Measurements from ENCODE around the gene DNALI1. TPM values are rescaled to one million over a fixed set of nuclear protein-coding genes. Genes with fewer than 3 reads are reported as not detected.
"Not testable (repeated sequence)": the region's sequence is repeated elsewhere in the genome, so short reads cannot be mapped to it uniquely, and the experiment has no call there.

Gene DNALI1
- total and polyA plus RNA-seq, 4 donors = 17.8 to 48.5 (median 26.0) TPM

DNA sequence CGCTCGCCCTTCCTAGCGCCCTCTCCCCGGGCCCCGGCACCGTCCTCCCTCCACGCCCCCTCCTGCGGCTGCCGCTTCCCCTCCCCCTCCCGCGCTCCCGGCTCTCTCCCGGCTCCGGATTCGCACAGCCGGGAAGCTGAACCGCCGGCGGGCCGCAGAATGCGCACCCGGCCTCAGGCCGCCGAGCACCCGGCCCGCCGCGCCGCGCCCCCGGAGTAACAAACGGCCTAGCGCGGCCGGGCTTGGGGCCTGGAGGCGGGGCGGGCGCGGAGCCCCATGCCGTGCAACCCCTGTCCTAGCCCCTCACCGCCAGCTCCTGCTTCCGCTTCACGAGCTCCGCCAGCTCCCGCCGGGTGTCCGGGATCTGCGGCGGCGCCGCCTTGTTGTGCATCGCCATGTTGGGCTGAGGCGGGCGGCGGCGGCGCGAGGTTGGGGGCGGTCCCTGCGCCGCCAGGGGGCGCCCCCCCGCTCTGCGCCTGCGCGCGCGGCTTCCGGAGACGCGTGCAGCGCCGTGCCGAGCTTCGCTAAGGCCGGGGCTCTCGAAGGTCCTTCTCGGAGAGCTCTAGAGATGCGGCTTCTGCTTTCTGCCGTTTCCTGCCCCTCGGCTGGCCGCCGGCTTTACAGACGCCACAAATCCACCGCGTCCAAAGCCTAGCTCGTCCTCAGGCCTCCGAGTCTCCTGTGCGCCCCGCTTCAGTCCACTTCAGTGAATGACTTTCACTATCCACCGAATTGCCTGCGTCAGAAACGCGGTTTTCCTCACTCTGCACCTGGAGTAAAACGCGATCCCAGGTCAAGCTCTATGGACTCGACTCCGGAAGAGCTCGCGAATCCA lies 42.2 kb upstream of the DNALI1 start, which contains the start of gene MEAF6:
Gene MEAF6, minus strand, starts transcription at position 417 of the 835 bp plus-strand sequence. Its CDS starts 20 bp downstream, at position 397.
- Histone ChIP-seq H3K9me3 (ENCODE audit: control insufficient read depth in 4 of 4, insufficient read depth in 3 of 4, low read length in 3 of 4) (no peaks in the 10 kb centered on the region), H3K27me3 (ENCODE audit: control insufficient read depth in 3 of 3, insufficient read depth in 3 of 3, low read length in 2 of 3) (no peaks in the 10 kb centered on the region), H3K9ac (ENCODE audit: insufficient read depth in 1 of 2, low read length in 2 of 2) (peak within 1 kb of the TSS; percentile 69 to 85), H3K4me3 (peak within 1 kb of the TSS; percentile 97), H3K27ac (ENCODE audit: low read depth in 1 of 2, low read length in 1 of 2) (peak within 1 kb of the TSS; percentile 88 to 95), H3K36me3 (ENCODE audit: control insufficient read depth in 4 of 4, insufficient read depth in 4 of 4, low read length in 4 of 4) (peaks cover 0 to 5% (median under 1%) of the 10 kb centered on the region in 4 donors), H3K4me1 (ENCODE audit: control insufficient read depth in 5 of 5, insufficient read depth in 5 of 5, low read length in 5 of 5) (peaks cover 0 to 15% (median 4%) of the 10 kb centered on the region in 5 donors)
- whole genome bisulfite sequencing, 2 donors = 0 to 1% methylated on average over 92 to 100 of the region's 100 CpGs
- DNase-seq (peak; percentile 87 to 93 (median 90)), ATAC-seq (ENCODE audit: insufficient read depth, low FRiP score) (peak; percentile 99)
- TF ChIP-seq, protein P1, sequence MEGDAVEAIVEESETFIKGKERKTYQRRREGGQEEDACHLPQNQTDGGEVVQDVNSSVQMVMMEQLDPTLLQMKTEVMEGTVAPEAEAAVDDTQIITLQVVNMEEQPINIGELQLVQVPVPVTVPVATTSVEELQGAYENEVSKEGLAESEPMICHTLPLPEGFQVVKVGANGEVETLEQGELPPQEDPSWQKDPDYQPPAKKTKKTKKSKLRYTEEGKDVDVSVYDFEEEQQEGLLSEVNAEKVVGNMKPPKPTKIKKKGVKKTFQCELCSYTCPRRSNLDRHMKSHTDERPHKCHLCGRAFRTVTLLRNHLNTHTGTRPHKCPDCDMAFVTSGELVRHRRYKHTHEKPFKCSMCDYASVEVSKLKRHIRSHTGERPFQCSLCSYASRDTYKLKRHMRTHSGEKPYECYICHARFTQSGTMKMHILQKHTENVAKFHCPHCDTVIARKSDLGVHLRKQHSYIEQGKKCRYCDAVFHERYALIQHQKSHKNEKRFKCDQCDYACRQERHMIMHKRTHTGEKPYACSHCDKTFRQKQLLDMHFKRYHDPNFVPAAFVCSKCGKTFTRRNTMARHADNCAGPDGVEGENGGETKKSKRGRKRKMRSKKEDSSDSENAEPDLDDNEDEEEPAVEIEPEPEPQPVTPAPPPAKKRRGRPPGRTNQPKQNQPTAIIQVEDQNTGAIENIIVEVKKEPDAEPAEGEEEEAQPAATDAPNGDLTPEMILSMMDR (IDR thresholded peaks at IDR 0.05; ENCODE audit: control extremely low read depth, extremely low read depth) = peak; percentile 20

DNA sequence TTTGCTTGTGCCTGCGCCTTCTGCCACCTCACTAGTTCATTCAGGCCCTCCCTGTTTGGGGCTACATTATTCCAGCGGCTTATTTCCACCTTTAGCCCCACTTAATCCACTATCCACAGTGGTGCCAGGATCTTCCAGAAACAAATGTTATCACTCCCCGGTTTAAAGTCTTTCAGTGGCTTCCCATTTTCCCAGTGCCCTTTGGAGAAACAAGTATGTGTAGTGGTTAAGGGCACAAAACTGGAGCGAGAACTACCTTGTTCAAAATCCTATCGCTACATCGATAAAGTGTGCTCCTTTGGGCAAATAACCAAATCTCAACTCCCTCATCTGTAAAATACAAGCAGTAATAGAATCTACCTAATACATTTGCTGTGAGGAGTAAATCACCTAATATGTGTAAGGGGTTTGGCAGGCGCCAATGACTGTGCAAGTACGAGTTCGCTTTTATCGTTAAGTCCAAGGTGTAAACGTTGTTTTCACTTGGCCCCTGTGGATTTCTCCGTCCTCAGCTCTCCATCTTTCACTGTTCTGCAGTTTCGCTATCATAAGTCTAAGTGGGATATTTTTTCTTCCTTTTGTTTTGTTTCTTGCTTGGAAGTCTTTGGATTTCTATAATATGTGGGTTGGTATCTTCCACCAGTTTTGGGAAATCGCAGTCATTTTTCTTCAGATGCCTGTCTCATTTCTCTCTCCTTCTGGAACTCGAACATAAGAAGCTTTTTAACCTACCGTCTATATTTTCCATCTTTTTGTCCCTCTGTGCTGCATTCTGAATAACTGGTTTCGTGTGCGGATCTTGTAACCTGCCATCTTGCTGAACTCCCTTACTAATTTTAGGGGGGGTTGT lies 41.3 kb upstream of the DNALI1 start:
- Histone ChIP-seq H3K9ac (ENCODE audit: insufficient read depth in 1 of 2, low read length in 2 of 2) (peak overlapping the region; percentile 69 to 85), H3K4me1 (ENCODE audit: control insufficient read depth in 5 of 5, insufficient read depth in 5 of 5, low read length in 5 of 5) (peaks cover 0 to 15% (median 4%) of the 10 kb centered on the region in 5 donors), H3K27me3 (ENCODE audit: control insufficient read depth in 3 of 3, insufficient read depth in 3 of 3, low read length in 2 of 3) (no peaks in the 10 kb centered on the region), H3K9me3 (ENCODE audit: control insufficient read depth in 4 of 4, insufficient read depth in 3 of 4, low read length in 3 of 4) (no peaks in the 10 kb centered on the region), H3K27ac (ENCODE audit: low read depth in 1 of 2, low read length in 1 of 2) (peak overlapping the region; percentile 88 to 95), H3K36me3 (ENCODE audit: control insufficient read depth in 4 of 4, insufficient read depth in 4 of 4, low read length in 4 of 4) (peaks cover 0 to 4% (median under 1%) of the 10 kb centered on the region in 4 donors), H3K4me3 (peak overlapping the region; percentile 97)
- TF ChIP-seq, protein P1 (IDR thresholded peaks at IDR 0.05; ENCODE audit: control extremely low read depth, extremely low read depth) = no peak
- 71 to 75% methylated on average over 18 of the region's 18 CpGs for WGBS, 2 donors
- ATAC-seq (ENCODE audit: insufficient read depth, low FRiP score) (no peak), DNase-seq (no peak)

DNA sequence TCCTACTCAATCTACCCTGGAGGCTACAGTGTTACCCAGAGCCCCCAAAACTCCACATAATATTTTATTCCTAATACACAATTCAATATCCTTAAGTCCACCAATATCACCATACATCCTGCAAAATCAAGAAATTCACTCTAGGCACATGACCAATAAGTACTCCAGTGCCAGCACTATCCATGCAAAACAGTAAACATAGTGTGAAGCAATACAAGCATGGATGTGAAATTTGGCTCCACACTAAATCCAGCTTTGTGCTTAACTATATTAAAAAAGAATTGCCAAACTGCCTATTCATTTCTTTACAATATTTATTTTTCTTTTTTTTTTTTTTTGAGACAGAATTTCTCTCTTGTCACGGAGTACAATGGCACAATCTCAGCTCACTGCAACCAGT lies 39.2 kb upstream of the DNALI1 start:
- H3K4me3 ChIP-seq = no peak overlapping the region
- DNase-seq = peak in 2 of 3 donors; percentile 56 to 78
- no peak for ATAC-seq (ENCODE audit: insufficient read depth, low FRiP score)
- TF ChIP-seq, protein P1 (IDR thresholded peaks at IDR 0.05; ENCODE audit: control extremely low read depth, extremely low read depth) = no peak
- 84% methylated on average over 1 of the region's 1 CpG for WGBS, 2 donors
- peaks cover 0 to 15% (median 4%) of the 10 kb centered on the region in 5 donors for H3K4me1 ChIP-seq (ENCODE audit: control insufficient read depth in 5 of 5, insufficient read depth in 5 of 5, low read length in 5 of 5)
- H3K9me3 ChIP-seq (ENCODE audit: control insufficient read depth in 4 of 4, insufficient read depth in 3 of 4, low read length in 3 of 4) = no peaks in the 10 kb centered on the region
- H3K9ac ChIP-seq (ENCODE audit: insufficient read depth in 1 of 2, low read length in 2 of 2) = no peak overlapping the region
- H3K36me3 ChIP-seq (ENCODE audit: control insufficient read depth in 4 of 4, insufficient read depth in 4 of 4, low read length in 4 of 4) = peaks cover 0 to 2% (median 0%) of the 10 kb centered on the region in 4 donors
- H3K27ac ChIP-seq (ENCODE audit: low read depth in 1 of 2, low read length in 1 of 2) = no peak overlapping the region
- no peaks in the 10 kb centered on the region for H3K27me3 ChIP-seq (ENCODE audit: control insufficient read depth in 3 of 3, insufficient read depth in 3 of 3, low read length in 2 of 3)

DNA sequence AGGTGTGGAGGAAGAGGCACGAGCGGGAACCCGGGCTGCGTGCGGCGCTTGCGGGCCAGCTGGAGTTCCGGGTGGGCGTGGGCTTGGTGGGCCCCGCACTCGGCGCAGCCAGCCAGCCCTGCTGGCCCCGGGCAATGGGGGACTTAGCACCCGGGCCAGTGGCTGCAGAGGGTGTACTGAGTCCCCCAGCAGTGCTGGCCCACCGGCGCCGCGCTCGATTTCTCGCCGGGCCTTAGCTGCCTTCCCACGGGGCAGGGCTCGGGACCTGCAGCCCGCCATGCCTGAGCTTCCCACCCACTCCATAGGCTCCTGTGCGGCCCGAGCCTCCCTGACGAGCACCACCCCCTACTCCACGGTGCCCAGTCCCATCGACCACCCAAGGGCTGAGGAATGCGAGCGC lies 38.5 kb upstream of the DNALI1 start:
- H3K36me3 ChIP-seq (ENCODE audit: control insufficient read depth in 4 of 4, insufficient read depth in 4 of 4, low read length in 4 of 4); DNase-seq; H3K27me3 ChIP-seq (ENCODE audit: control insufficient read depth in 3 of 3, insufficient read depth in 3 of 3, low read length in 2 of 3); H3K4me3 ChIP-seq; ATAC-seq (ENCODE audit: insufficient read depth, low FRiP score); H3K27ac ChIP-seq (ENCODE audit: low read depth in 1 of 2, low read length in 1 of 2); H3K9me3 ChIP-seq (ENCODE audit: control insufficient read depth in 4 of 4, insufficient read depth in 3 of 4, low read length in 3 of 4); H3K9ac ChIP-seq (ENCODE audit: insufficient read depth in 1 of 2, low read length in 2 of 2): not testable (repeated sequence)
- 96 to 100% methylated on average over 10 to 29 of the region's 31 CpGs for WGBS, 2 donors
- H3K4me1 ChIP-seq (ENCODE audit: control insufficient read depth in 5 of 5, insufficient read depth in 5 of 5, low read length in 5 of 5) = peaks cover 0 to 14% (median 4%) of the 10 kb centered on the region in 5 donors

DNA sequence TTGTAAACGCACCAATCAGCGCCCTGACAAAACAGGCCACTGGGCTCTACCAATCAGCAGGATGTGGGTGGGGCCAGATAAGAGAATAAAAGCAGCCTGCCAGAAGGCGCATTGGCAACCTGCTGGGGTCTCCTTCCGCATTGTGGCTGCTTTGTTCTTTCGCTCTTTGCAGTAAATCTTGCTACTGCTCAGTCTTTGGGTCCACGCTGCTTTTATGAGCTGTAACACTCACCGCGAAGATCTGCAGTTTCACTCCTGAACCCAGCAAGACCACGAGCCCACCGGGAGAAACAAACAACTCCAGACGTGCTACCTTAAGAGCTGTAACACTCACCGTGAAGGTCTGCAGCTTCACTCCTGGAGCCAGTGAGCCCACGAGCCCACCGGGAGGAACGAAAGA lies 37.8 kb upstream of the DNALI1 start:
- not testable (repeated sequence) for H3K9me3 ChIP-seq (ENCODE audit: control insufficient read depth in 4 of 4, insufficient read depth in 3 of 4, low read length in 3 of 4); H3K27ac ChIP-seq (ENCODE audit: low read depth in 1 of 2, low read length in 1 of 2); H3K36me3 ChIP-seq (ENCODE audit: control insufficient read depth in 4 of 4, insufficient read depth in 4 of 4, low read length in 4 of 4); ATAC-seq (ENCODE audit: insufficient read depth, low FRiP score); H3K4me1 ChIP-seq (ENCODE audit: control insufficient read depth in 5 of 5, insufficient read depth in 5 of 5, low read length in 5 of 5); DNase-seq; H3K4me3 ChIP-seq; H3K27me3 ChIP-seq (ENCODE audit: control insufficient read depth in 3 of 3, insufficient read depth in 3 of 3, low read length in 2 of 3); H3K9ac ChIP-seq (ENCODE audit: insufficient read depth in 1 of 2, low read length in 2 of 2)
- 81 to 82% methylated on average over 15 of the region's 15 CpGs for WGBS, 2 donors

Data from lung (tissue), 12 donors.